Stimulated activated CD8-positive, alpha-beta memory T cell treated with anti-CD3 and anti-CD28 coated beads, Interleukin-2, amount 100 ng/mL, for 48 hours (primary cell): ENCODE measurements around the gene THOC7.

Experiments
- DNase-seq, 2 donors: peaks; one replicate each; pipeline ENCODE4 v3.0.0-alpha.2; 2020; ENCODE audit warnings: low read depth in 2 of 2

The THOC7 gene

DNA sequence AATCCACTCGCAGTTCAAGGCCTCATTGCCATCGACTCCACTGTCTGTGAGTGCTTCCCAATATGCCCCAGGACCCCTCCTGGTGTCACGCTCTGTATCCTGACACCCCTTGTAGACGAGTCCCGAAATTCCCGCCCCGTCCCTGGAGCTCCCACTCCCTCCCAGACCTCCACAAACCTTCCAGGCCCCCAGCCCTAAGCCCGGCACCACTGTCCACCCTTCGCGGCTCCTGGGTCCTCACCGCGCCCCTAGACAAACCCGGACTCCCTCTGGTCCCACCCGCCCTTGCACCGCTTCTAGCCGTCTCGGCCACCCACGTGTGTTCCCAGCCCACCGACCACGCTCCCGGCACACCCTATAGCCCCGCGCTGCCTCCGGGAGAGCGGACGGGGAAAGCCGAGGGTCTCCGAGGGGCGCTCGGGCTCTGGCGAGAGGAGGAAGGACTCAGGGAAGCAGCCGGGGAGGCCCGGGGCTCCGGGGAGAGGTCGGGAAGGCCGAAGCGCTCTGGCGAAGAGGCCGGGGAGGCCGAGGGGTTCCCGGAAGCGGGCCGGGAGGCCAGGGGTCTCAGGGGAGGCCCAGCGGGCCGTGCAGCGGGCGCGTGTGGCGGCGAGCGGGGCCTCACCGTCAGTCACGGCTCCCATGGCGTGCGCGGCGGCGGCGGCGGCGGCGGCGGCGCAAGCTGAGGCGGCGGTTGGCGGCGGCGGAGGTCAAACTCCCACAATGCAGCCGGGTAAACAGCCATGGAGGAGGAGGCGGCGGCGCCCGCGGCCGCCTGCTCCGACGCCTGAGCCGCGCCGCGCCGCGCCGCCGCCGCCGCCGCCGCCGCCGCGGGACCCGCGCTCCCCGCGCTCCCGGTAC, at the start of gene THOC7, which contains the start of gene ATXN7:
Gene THOC7, minus strand, starts transcription at position 656 of the 858 bp plus-strand sequence. Its CDS starts 15 bp downstream, at position 641.
Gene ATXN7, plus strand, starts transcription at position 718 of the 858 bp plus-strand sequence. CDS start 48,732 bp downstream, outside the sequence.
- DNase-seq = peak; percentile 41 to 51

- peak; percentile 31 to 33 for DNase-seq
Observed at GRCh38 chr3:63912768-63913588, 49.4 kb upstream of the THOC7 start.

DNA sequence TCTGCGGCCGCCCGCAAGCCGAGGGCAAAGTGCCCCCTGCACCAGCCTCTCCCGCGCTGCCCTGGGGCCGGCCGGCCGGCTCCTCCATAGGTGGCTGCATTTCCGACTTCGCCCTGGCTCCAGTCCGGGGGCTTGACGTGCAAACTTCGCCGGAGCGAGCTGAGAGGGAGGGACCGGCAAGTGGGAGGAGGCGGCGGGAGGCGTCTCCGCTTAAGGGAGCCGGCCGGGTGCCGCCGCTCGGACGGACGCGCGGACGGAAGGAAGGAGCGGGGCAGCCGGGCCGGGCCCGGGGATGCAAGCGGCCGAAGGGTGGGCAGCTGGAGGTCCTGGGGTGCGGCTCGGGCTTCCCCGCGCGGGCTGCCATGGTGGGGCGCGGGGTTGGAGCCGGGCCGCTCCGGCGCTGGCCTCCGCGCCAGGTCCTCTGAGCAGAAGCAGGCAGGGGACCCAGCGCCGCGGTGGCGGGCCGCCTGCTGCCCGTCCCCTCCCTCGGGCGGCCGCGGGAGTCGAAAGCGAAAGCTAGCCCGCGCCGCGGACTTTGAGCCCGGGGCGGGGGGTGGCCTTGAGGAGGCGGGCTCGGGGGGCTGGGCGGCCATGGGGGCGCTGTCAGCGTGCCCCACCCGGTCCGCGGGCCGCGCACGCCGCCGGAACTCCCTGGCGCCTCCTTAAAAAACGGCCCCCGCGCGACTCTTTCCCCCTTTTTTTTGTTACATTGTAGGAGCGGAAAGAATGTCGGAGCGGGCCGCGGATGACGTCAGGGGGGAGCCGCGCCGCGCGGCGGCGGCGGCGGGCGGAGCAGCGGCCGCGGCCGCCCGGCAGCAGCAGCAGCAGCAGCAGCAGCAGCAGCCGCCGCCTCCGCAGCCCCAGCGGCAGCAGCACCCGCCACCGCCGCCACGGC, 48.5 kb upstream of the THOC7 start, which contains the start of gene SCAANT1:
Gene SCAANT1, minus strand, starts transcription at position 511 of the 895 bp plus-strand sequence.
- peak; percentile 64 to 75 for DNase-seq

- no peak for DNase-seq
Observed at GRCh38 chr3:63911509-63911872, 47.9 kb upstream of the THOC7 start.

DNA sequence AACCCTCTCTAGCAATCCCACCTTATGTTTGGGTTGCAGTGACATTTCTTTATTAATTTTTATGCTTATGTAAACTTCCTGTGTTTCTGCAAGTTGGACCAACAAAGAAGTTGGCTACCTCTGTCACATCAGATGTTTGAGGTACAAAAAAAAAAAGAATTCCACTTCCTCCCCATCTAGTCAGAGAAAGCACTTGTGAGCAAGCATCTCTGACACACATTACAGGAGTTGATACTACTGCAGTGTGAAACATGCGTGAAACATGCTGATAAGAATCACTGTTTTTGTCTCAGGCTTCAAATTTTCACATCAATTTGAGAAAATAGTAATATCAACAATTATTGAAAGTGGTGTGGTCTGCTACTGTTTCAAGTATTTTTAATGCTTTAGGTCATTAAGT, 47.3 kb upstream of the THOC7 start:
- no peak for DNase-seq

- DNase-seq = no peak
Observed at GRCh38 chr3:63910001-63910400, 46.4 kb upstream of the THOC7 start.

- DNase-seq = no peak
Observed at GRCh38 chr3:63909431-63909830, 45.8 kb upstream of the THOC7 start.

DNA sequence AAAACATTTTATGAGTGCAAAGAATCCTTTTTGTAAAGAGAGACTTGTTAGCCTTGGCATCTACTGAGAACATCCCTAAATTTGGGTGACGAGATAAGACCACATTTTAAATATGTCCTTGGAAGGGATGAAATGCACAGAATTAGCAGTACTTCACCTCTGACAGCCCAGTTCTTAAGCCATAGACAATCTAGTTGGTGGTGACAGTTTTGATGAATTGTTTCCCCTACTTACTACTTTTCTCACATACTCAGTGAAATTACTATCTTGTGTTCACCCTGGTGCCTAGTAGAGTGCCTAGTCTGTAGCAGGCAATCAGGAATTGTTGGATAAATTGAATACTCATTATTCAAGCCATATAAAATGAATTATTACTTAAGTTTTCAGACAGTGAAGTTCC, 45.2 kb upstream of the THOC7 start:
- no peak for DNase-seq

DNA sequence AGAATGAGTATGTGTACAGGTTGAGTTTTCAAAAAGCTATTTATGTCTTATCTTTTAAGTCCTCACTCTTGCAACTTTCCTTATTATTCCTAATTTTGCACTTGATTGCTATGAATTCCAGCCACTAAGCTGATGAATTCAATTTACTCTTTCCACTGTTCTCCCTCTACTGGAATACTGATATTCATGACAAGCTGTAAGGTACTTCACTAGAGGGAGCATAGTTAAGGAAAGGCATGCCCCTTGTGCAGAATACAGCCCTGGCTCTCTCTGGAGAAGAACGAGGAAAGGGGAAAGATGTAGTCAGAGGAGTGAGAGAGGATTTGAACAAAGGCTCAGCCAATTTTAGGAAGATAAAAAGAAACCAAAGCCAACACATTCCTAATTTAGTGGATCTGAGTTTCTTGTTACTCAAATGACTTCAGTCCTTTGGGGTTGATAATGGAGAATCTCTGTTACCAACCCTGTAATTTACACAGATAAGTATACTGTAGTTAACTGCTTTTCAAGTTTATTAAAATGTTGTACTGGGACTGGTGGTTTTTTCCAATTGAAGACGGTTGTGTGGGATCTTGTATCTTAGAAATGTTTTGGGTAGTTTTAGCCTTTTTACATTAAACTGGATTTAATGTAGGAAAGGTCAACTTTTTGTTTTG, 44.6 kb upstream of the THOC7 start:
- DNase-seq = no peak

GRCh38 chr3:63905731-63906620, 42.4 kb upstream of the THOC7 start:
- no peak for DNase-seq

DNA sequence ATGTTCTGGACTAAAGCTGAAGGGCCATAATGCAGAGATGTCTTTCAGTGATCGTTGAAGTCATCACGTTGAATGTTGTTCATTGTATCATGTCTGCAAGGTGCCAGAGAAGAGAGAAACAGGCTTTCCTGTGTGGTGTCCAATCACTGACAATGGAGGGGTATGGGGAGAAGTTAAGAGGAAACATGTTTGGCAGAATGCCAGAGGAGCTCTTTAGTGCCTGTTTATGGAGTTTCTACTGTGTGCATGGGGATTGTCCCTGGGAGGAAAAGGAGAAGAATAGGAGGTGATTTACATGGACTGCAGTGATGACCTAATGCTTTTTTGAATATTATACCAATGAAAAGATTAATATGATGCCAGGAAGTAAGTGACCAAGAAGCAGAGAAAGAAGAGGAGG, 36.9 kb upstream of the THOC7 start:
- DNase-seq = no peak

DNA sequence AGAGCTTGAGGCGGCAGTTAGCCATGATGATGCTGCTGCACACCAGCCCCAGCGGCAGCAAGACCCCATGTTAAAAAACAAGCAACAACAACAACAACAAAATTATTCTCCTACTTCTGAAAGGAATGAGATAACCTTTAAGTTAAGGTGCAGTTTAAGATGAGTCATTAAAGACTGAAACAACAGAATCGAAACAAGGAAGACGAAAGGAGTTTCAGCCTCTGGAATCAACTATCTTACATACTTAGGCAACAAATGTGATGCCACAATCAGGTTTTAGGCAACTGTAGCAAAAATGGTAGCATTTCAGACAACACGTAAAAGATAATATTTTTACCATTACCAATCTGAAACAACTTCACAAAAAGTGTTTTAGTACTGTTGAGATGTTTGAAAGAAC, 36.4 kb upstream of the THOC7 start:
- no peak for DNase-seq

DNA sequence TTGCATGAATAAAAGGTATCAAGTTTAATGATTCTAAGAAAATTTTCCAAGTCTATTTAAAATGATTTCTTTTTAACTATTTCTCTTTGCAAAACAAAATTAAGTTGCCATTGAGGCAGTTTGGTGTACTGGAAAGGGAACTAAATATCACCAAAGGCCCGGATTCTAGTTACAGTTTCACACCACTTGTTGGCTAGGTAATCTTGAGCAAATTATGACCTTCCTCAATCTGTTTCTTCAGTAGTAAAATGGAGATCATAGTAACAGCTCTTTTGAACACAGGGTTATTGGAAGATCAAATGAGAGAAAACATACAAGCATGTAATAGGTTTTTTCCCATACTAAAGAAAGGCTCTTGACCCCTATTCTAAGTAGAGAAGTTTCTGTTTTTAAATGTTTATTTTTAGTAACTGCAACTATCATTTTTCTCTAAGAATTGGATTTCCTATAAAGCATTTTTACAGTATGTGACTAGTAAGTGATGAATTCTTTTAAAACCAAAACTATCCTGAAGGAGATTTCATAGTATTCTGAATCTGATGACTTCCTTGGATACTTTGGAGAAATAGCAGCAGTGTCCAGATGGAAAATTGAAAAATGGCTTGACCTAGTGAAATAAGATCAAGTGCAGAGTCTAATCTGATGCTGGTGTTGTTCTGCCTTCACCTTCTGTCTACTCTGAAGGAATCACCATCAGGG, 32.9 kb upstream of the THOC7 start:
- DNase-seq = no peak

DNA sequence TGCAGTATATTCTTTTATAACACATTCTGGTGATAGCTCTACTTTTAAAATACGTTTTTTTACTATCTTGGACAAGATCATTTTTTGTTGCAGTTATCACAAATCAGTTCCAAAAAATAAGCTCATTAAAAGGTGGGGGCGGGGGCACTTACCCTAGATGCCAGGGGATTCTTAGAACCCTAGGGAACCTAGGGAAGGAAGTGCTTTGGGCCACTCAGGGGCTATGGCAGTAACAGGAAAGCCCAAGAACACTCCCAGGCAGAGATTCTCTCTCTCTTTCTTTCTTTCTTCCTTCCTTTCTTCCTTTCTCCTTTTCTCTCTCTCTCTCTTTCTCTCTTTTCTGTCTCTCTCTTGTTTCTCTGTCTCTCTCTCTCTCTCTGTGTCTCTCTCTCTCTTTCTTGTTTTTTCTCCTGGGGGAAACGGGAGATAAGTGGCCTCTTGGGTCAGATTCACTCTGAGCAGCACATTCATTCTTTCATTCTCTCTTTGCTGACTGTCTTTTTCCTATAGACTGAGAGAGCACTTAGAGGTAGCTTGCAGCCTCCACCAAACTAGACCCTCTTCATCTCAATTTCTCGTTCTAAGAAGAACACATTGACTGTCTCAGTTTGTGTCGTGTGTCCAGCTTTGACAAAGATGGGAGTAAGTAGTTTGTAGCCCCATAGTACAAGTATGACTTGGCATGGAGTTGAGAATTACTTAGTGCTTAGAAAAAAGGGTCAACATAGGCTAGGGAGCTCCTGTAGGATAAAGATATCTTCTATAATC, 32.0 kb upstream of the THOC7 start:
- no peak for DNase-seq

- DNase-seq = no peak
Observed at GRCh38 chr3:63892773-63893352, 29.3 kb upstream of the THOC7 start.

GRCh38 chr3:63891518-63891917, 27.9 kb upstream of the THOC7 start:
- no peak for DNase-seq

- no peak for DNase-seq
Observed at GRCh38 chr3:63886858-63887257, 23.3 kb upstream of the THOC7 start.

DNA sequence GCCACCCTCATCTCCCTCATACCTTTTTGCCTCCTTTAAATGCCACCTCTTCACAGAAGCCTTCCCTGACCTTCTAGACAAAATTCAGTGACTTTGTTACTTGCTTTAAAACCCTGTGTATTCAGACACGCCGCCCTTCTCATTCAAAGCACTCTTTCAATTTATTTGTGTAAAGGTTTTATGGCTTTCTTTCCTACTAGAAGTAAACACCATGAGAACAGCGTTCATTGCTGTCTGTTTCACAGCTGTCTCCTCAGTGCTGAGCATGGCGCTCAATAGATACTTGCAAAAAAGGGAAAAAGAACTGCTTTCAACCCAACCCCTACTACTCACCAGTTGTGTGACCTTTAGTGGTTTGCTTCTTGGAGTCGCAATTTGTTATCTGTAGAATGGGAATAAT, 17.0 kb upstream of the THOC7 start:
- DNase-seq = no peak
